Right atrium auricular region (tissue), 2 donors: Measurements from ENCODE around the gene HCCS. TPM values are rescaled to one million over a fixed set of nuclear protein-coding genes. Genes with fewer than 3 reads are reported as not detected.

Experiments
- DNase-seq: peaks from one replicate; pipeline ENCODE4 v3.0.0-alpha.2; 2019; ENCODE audit warnings: low spot score
- H3K27ac ChIP-seq, 2 donors: fragments of 200-600 bp; sonication (generic); 1 replicate in 1 of 2; 2 replicates in 1 of 2; pipeline ENCODE4 v1.5.1; 2016 to 2019
- H3K27me3 ChIP-seq, 2 donors: fragments of 200-600 bp; sonication (generic); one replicate each; pipeline versions ENCODE4 v1.5.1 to v1.6.0; 2017 to 2019
- H3K36me3 ChIP-seq: fragments of 200-600 bp; sonication (generic); one replicate; pipeline ENCODE4 v1.5.1; 2016
- H3K4me1 ChIP-seq, 2 donors: fragments of 200-600 bp; sonication (generic); one replicate each; pipeline versions ENCODE4 v1.5.1 to v1.6.0; 2017 to 2019
- H3K4me3 ChIP-seq, 2 donors: fragments of 200-600 bp; sonication (generic); 1 replicate in 1 of 2; 2 replicates in 1 of 2; pipeline ENCODE4 v1.5.1; 2017 to 2019; ENCODE audit warnings: mild to moderate bottlenecking in 1 of 2, moderate library complexity in 1 of 2
- H3K9me3 ChIP-seq, 2 donors: fragments of 200-600 bp; sonication (generic); one replicate each; pipeline ENCODE4 v1.5.1; 2019
- total RNA-seq, 2 donors: library from RNA; depleted of rRNA; stranded (reverse); fragments of >200 nt; gene quantifications; one replicate each; pipeline ENCODE4 v1.1.0, GENCODE V29; 2016
- TF ChIP-seq, protein P1 (sequence below), 2 donors: fragments of 200-600 bp; sonication (generic); IDR thresholded peaks; one replicate each; pipeline ENCODE4 v1.5.1; 2019; ENCODE audit warnings: antibody characterized with exemption in 2 of 2

Gene HCCS
- 10 to 100 TPM; 24.0 to 25.0 TPM for total RNA-seq

DNA sequence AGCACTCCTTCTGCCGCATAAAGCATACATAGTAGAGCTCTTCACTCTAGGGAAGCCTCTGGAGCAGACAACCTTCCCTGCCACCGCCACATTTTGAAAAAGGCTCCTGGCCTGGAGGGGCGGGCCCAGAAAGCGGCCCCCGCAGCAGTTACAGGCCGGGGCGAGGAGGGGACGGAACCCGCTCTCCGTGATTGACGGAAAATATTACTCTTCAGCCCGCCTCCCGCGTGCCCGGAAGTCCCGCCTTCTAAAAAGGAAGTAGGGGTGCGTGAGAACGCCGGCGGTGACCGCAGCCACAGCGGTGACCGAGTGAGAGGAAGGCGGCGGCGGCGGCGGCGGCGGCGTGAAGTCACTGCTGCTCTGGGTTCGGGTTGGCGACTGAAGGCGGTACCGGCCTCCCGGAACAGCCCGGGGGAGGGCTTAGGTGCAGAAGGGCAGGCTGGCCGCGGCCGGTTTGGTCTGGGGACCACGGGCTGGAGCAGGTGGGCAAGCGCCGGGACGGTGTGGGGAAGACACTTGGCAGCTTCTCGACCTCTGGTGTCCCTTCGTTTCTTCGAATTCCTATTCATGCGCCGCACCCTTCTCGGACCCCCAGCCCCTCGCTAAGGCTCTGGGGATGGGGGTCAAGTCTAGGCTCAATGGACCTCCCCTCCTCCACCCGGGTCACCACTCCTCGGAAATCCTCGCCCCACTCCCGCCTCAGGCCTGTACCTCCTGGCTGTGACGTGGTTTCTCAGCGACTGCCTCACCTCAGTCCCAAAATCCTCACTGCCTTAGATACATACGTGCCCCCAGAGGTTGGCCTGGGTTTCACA, at the start of gene HCCS:
Gene HCCS, plus strand, starts transcription at position 296 of the 815 bp plus-strand sequence. CDS start 729 bp downstream, outside the sequence.
- Histone ChIP-seq H3K27ac (peak within 1 kb of the TSS; percentile 85 to 86), H3K9me3 (no peaks in the 10 kb centered on the region), H3K4me3 (peak within 1 kb of the TSS; percentile 55 to 65), H3K27me3 (no peaks in the 10 kb centered on the region), H3K36me3 (peaks cover 17% of the 10 kb centered on the region), H3K4me1 (peaks cover 0 to 18% of the 10 kb centered on the region in 2 donors)
- TF ChIP-seq, protein P1, sequence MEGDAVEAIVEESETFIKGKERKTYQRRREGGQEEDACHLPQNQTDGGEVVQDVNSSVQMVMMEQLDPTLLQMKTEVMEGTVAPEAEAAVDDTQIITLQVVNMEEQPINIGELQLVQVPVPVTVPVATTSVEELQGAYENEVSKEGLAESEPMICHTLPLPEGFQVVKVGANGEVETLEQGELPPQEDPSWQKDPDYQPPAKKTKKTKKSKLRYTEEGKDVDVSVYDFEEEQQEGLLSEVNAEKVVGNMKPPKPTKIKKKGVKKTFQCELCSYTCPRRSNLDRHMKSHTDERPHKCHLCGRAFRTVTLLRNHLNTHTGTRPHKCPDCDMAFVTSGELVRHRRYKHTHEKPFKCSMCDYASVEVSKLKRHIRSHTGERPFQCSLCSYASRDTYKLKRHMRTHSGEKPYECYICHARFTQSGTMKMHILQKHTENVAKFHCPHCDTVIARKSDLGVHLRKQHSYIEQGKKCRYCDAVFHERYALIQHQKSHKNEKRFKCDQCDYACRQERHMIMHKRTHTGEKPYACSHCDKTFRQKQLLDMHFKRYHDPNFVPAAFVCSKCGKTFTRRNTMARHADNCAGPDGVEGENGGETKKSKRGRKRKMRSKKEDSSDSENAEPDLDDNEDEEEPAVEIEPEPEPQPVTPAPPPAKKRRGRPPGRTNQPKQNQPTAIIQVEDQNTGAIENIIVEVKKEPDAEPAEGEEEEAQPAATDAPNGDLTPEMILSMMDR (IDR thresholded peaks at IDR 0.05) = no peak
- DNase-seq = peak; percentile 80

DNA sequence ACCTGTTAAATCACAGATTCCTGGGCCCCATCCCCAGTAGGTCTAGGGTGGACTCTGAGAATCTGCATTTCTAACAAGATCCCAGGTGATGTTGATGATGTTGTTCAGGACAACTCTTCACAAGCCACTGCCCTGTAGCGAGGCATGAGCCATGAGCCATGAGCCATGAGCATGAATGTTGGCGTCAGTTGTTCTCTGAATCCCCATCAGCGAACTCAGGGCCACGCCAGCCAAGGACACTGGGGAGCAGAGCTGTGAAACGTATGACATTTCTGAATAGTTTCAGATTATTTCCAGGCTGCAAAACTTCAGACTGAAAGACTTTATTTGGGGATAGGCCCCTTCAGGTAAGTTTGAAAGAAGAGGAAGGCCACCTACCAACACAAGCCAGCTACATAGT, 46.9 kb upstream of the HCCS start:
- TF ChIP-seq, protein P1 (IDR thresholded peaks at IDR 0.05) = no peak
- Histone ChIP-seq H3K36me3 (no peaks in the 10 kb centered on the region), H3K27ac (no peak overlapping the region), H3K9me3 (no peaks in the 10 kb centered on the region), H3K4me3 (no peak overlapping the region), H3K27me3 (no peaks in the 10 kb centered on the region), H3K4me1 (no peaks in the 10 kb centered on the region)
- DNase-seq = no peak

DNA sequence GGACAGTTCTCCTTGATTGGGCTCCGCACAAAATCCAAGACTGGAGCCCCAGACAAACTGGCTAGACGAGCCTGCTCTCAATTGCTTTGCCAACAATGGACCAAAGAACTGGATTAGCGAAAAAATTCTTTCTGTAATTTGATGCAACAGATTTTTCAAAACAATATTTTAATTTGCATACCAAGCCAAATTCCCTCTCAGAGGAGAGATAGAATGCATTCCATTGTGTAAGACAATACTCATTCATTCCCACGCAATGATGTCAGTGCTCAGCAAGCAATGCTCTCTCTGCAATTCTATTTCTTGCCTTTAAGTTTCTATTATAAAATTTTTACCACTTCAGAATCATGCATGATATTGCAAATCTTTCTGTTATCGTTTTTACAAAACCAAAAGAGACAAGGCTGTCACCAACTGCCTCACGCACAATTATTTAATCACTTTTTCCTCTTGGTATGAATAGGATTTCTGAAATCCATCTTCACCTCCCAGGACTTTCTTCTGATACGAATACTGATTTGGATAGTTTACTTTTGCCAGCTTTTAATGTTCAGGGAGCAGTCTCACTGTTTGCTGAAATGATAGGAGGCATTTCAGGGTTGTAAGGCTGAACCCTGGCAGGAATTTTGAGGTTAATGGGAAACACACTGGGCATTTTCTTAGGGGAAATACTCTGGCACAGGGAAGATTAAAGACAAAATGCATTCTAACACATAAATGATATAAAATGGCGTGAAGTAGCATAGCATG, 46.1 kb upstream of the HCCS start:
- no peak for DNase-seq
- TF ChIP-seq, protein P1 (IDR thresholded peaks at IDR 0.05) = no peak
- Histone ChIP-seq H3K4me3 (no peak overlapping the region), H3K4me1 (no peaks in the 10 kb centered on the region), H3K36me3 (no peaks in the 10 kb centered on the region), H3K9me3 (no peaks in the 10 kb centered on the region), H3K27me3 (no peaks in the 10 kb centered on the region), H3K27ac (no peak overlapping the region)

DNA sequence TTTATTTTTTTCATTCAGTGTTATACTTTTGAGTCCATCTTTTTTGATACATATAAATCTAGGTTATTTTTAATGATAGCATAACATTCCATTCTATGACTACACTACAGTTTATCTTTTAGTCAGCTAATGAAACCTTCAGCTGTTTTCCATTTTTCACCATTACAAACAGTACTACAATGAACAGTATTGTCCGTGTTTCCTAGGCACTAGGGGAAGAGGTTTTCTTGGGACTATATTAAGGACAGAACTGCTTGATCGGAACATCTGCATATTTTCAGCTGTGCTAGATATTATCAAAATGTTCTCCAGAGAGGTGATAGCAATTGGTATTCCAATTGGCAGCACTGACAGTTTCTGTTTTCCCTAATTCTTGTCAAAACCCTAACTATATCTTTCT, 44.3 kb upstream of the HCCS start:
- Histone ChIP-seq H3K27me3 (no peaks in the 10 kb centered on the region), H3K9me3 (no peaks in the 10 kb centered on the region), H3K4me1 (no peaks in the 10 kb centered on the region), H3K4me3 (no peak overlapping the region), H3K27ac (no peak overlapping the region), H3K36me3 (no peaks in the 10 kb centered on the region)
- TF ChIP-seq, protein P1 (IDR thresholded peaks at IDR 0.05) = no peak
- no peak for DNase-seq

DNA sequence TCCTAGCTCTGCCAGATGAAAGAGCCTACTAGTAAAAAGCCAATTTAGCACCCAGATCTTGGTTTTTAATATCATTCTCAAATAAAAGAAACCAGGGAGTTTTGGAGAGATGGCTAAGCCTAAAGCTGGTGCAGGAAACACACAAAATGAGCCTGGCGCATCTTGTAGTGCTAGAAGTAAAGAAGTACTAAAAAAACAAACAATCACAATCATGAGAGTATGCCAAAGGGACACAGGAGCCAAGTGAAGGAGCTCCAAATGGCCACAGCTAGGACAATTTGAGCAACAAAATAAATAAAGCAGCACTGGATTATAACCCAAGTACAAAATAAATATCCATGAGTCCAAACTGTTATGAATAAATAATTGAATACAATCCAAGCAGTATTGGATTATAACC, 37.8 kb upstream of the HCCS start:
- no peak for DNase-seq
- H3K9me3 ChIP-seq = no peaks in the 10 kb centered on the region
- TF ChIP-seq, protein P1 (IDR thresholded peaks at IDR 0.05) = no peak
- no peaks in the 10 kb centered on the region for H3K36me3 ChIP-seq
- H3K27me3 ChIP-seq = no peaks in the 10 kb centered on the region
- H3K4me1 ChIP-seq = no peaks in the 10 kb centered on the region
- H3K4me3 ChIP-seq = no peak overlapping the region
- H3K27ac ChIP-seq = no peak overlapping the region
